Measurements from ENCODE around the gene EXOC3L4. TPM values are rescaled to one million over a fixed set of nuclear protein-coding genes. Genes with fewer than 3 reads are reported as not detected.

EXOC3L4 gene
- total RNA-seq, 1 donor from 2014 or later = not detected

DNA sequence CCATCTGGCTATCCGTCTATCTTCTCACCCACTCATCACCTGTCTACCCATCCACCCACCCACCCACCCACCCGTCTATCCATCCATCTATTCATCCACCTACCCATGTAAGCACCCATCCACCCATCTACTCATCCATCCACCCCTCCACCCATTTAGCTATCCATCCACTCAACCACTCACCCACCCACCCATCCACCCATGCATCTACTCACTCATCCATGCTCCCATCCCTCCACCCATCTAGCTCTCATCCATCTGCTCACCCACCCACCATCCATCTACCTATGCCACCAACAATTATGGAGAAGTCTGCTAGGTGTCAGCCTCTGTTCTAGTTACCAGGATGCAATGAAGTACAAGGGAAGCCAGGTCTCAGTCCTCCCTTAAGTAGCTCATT lies 39.9 kb downstream of the EXOC3L4 start:
- Mint-ChIP-seq H3K36me3 (ENCODE audit: low read depth) (no peaks in the 10 kb centered on the region), H3K9me3 (no peaks in the 10 kb centered on the region), H3K4me3 (no peak overlapping the region), H3K27me3 (ENCODE audit: insufficient read depth) (peaks cover 1% of the 10 kb centered on the region), H3K4me1 (ENCODE audit: low read depth) (no peaks in the 10 kb centered on the region), H3K27ac (no peak overlapping the region)
- DNase-seq (ENCODE audit: low spot score) = no peak
- intact Hi-C loops (cut with micrococcal nuclease) = no loop called here

DNA sequence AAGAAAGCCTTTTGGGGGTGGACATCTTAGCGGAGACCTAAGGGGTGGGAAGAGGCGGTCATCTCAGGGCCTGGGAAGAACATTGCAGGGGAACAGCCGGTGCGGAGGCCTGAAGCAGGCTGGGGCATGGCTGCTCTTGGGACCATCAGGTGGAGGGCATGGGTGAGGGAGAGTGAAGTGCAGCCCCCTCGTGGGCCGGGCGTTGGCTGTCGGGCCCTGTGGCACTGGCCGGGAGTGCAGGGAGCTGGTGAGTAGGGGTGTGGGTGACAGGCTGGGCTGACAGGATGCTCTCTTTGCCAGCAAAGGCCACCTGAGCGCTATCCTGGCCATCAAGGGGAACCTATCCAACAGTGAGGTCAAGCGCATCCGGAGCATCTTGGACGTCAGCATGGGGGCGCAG lies 40.4 kb downstream of the EXOC3L4 start:
- no peaks in the 10 kb centered on the region for H3K36me3 Mint-ChIP-seq (ENCODE audit: low read depth)
- intact Hi-C loops (cut with micrococcal nuclease) = no loop called here
- DNase-seq (ENCODE audit: low spot score) = no peak
- H3K4me1 Mint-ChIP-seq (ENCODE audit: low read depth) = no peaks in the 10 kb centered on the region
- H3K4me3 Mint-ChIP-seq = no peak overlapping the region
- H3K27ac Mint-ChIP-seq = no peak overlapping the region
- H3K9me3 Mint-ChIP-seq = no peaks in the 10 kb centered on the region
- peaks cover 1% of the 10 kb centered on the region for H3K27me3 Mint-ChIP-seq (ENCODE audit: insufficient read depth)

DNA sequence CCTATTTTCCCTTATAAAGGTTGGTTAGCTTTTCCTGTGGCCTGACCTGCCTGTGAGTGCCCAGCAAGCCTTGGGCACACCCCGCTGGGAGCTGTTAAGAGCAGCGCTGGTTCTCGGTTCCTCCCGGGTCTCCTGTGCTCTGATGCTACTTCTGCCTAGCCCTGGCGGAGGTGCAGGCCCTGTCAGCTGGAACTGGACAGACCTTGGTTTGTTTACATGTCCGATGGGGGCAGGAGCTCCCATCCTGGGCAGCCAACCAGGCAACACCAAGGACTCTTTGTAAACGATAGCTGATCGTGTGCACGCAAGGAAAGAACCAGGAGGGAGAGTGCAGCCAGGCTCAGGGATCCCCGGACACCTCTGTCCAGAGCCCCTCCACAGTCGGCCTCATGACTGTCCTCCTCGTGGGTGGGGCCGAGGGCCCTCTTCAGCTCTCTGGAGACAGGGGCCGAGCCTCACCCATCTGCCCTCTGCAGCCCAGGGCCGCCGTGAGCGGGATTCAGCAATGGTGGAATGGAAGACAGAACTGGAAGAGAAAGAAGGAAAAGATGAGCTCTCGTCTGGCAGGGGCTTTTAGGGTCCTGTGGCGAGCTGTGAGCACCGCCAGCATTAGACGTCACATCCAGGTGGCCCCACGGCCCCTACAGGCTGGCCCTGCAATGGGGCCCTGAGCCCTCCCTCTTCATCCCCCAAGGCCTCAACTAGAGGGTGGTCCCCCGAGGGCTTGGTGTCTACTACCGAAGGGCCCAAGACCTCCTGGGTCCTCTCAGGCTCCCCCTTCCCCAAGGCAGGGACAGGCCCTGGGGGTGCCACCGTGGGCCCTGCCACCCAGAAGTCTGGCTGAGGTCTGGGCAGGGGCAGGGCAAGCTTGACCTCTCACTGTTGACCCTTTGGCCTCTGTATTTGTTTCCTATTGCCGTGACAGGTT lies 41.1 kb downstream of the EXOC3L4 start:
- no peak overlapping the region for H3K4me3 Mint-ChIP-seq
- H3K27ac Mint-ChIP-seq = no peak overlapping the region
- H3K4me1 Mint-ChIP-seq (ENCODE audit: low read depth) = peaks cover 3% of the 10 kb centered on the region
- no peaks in the 10 kb centered on the region for H3K9me3 Mint-ChIP-seq
- H3K36me3 Mint-ChIP-seq (ENCODE audit: low read depth) = no peaks in the 10 kb centered on the region
- intact Hi-C loops (cut with micrococcal nuclease) = no loop called here
- H3K27me3 Mint-ChIP-seq (ENCODE audit: insufficient read depth) = peaks cover 1% of the 10 kb centered on the region
- no peak for DNase-seq (ENCODE audit: low spot score)

DNA sequence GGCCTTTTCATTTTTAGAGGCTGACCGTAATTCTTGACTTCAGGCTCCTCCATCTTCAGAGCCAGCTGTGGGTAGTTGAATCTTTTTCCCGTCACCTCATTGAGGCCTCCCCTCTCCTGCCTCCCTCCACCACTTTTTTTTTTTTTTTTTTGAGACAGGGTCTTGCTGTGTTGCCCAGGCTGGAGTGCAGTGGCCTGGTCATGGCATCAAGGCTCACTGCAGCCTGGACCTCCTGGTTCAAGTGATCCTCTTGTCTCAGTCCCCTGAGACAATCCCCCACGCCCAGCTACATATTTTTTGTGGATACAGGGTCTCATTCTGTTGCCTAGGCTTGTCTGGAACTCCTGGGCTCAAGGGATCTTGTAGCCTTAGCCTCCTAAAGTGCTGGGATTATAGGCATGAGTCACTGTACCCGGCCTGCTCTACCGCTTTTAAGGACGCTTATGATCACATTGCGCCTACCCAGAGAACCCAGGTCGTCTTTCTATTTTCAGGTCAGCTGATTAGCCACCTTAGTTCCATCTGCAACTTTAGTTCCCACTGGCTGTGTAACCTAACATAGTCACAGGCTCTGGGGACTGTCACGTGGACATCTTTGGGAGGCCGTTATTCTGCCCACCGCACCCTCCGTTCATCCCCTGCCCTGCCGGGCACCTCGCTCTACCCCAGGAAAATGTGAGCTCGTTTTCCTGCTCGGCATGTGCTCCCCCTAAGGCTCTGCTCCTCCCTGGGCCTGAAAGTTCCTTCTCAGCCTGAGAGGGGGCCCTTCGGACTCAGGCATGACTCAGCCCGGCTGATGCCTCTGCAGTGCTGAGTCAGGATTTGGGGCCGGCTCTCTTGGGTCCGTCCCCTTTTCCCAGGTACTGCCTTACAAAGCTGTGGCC lies 42.1 kb downstream of the EXOC3L4 start:
- no peak overlapping the region for H3K27ac Mint-ChIP-seq
- H3K9me3 Mint-ChIP-seq = no peaks in the 10 kb centered on the region
- no peaks in the 10 kb centered on the region for H3K36me3 Mint-ChIP-seq (ENCODE audit: low read depth)
- peaks cover 6% of the 10 kb centered on the region for H3K27me3 Mint-ChIP-seq (ENCODE audit: insufficient read depth)
- H3K4me3 Mint-ChIP-seq = no peak overlapping the region
- peaks cover 4% of the 10 kb centered on the region for H3K4me1 Mint-ChIP-seq (ENCODE audit: low read depth)
- intact Hi-C loops (cut with micrococcal nuclease) = no loop called here
- no peak for DNase-seq (ENCODE audit: low spot score)

DNA sequence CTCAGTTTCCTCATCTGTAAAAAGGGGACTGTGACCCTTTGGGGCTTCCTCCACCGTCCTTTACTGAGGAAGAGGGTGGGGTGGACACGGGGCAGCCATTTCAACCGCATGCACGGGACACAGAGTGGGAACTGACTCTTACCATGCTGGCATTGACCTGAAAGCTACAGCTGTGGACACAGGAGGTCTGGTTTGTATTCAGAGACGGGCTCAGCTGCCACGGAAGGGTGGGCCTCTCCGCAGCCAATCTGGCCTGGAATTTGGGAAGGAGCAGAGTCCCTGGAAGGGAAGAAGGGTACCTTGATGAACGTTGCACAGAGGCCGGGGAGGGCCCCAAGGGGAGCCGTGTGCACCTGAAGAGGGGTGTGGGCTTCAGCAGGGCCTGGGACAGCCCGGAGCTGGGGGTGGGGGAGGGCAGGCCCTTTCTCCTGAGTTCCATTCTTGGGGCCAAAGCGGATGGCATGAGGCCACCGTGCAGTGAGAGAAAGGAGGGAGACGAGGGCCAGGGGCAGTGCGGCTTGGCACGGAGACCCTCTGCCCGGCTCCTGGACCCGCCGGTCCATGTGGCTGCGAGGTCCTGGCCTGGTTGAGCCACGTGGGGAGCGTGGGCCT lies 43.3 kb downstream of the EXOC3L4 start:
- intact Hi-C loops (cut with micrococcal nuclease) = no loop called here
- no peaks in the 10 kb centered on the region for H3K36me3 Mint-ChIP-seq (ENCODE audit: low read depth)
- no peak overlapping the region for H3K27ac Mint-ChIP-seq
- no peak for DNase-seq (ENCODE audit: low spot score)
- no peaks in the 10 kb centered on the region for H3K9me3 Mint-ChIP-seq
- peaks cover 9% of the 10 kb centered on the region for H3K27me3 Mint-ChIP-seq (ENCODE audit: insufficient read depth)
- peaks cover 4% of the 10 kb centered on the region for H3K4me1 Mint-ChIP-seq (ENCODE audit: low read depth)
- no peak overlapping the region for H3K4me3 Mint-ChIP-seq

DNA sequence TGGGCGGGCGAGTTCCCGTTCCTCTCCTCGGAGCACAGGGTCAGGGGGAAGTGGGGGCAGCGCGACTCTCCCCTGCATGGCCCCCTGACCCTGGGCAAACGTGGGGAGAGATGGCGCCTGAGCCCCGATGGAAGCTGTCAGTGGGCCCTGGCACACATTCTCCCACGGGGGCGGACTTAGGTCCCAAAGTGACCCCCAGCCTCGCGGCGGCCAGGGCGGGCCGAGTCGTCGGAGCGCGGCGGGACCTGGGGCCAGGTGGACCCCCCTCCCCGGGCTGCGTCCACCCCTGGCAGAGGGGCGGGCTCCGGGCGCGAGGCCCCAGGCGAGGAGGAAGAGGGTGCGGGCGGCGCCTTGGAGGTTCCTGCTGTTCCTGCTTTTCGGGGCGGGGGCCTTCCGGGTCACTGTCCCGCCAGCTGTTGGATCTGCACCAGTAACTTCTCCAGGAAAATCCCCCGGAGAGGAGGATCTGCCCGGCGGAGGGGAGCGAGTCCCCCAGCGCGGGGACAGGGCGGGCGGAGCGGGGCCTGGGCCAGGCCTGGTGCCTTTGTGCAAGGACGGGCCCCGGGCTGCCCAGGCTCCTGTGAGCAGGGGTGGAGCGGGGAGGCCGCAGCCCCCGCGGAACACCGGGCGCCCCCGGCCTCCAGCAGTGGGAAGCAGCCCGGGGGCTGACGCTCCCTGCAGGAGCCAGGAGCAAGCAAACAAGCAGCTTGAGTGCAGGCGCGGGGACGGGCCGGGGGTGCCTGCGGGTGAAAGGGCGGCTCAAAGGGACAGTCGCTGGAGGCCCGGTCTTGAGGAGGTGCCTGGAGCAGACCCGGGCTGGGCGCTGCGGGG lies 44.0 kb downstream of the EXOC3L4 start:
- no peak for DNase-seq (ENCODE audit: low spot score)
- Mint-ChIP-seq H3K9me3 (no peaks in the 10 kb centered on the region), H3K4me3 (no peak overlapping the region), H3K4me1 (ENCODE audit: low read depth) (peaks cover 4% of the 10 kb centered on the region), H3K36me3 (ENCODE audit: low read depth) (no peaks in the 10 kb centered on the region), H3K27ac (no peak overlapping the region), H3K27me3 (ENCODE audit: insufficient read depth) (peaks cover 9% of the 10 kb centered on the region)
- intact Hi-C loops (cut with micrococcal nuclease) = no loop called here

DNA sequence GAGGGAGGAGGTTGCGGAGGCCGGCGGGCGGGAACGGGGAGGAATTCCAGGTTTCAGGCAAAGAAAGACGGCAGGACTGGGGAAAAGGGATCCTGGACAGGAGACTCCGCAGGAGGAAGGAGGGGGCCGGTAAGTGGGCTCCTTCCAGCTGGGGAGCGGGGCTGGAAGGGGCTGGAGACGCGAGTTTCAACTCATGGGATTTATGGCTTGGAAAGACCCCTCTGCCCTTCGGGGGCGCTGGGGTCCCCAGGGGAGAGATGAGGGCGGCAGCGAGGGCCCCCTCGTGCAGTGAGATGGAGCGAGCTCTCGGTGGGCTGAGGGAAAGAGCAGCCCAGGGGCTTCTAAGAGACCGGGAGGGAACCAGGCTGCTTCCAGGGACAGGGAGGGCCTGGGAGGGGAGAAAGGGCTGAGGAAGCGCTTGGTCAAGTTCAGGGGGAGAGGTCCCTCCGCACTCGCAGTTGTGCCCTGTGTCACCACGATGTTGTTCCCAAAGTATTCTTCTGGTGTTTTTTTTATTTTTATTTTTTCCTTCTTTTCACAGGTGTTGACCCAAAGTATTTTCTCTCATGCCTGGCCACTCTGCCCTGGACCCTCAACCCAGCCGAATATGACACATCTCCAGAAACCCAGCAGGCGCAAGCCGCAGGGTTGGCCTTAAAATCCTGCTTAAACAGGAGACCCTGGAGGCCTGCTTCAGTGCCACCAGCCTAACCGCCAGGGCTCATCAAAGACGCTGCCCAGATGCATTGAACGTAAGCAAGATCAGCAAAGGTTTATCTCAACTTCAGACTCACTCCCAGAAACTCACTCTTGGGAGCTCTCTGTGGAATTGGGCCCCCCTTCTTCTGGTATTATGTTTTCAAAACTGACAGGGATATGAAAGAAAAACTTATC lies 44.9 kb downstream of the EXOC3L4 start:
- no peaks in the 10 kb centered on the region for H3K9me3 Mint-ChIP-seq
- DNase-seq (ENCODE audit: low spot score) = no peak
- intact Hi-C loops (cut with micrococcal nuclease) = loop anchor here (2.0 kb wide), 1 partner anchor 35 kb away; no protein-coding TSS in a partner anchor
- peaks cover 4% of the 10 kb centered on the region for H3K4me1 Mint-ChIP-seq (ENCODE audit: low read depth)
- peaks cover 9% of the 10 kb centered on the region for H3K27me3 Mint-ChIP-seq (ENCODE audit: insufficient read depth)
- no peak overlapping the region for H3K4me3 Mint-ChIP-seq
- peak overlapping the region; percentile 55 for H3K27ac Mint-ChIP-seq
- H3K36me3 Mint-ChIP-seq (ENCODE audit: low read depth) = no peaks in the 10 kb centered on the region

DNA sequence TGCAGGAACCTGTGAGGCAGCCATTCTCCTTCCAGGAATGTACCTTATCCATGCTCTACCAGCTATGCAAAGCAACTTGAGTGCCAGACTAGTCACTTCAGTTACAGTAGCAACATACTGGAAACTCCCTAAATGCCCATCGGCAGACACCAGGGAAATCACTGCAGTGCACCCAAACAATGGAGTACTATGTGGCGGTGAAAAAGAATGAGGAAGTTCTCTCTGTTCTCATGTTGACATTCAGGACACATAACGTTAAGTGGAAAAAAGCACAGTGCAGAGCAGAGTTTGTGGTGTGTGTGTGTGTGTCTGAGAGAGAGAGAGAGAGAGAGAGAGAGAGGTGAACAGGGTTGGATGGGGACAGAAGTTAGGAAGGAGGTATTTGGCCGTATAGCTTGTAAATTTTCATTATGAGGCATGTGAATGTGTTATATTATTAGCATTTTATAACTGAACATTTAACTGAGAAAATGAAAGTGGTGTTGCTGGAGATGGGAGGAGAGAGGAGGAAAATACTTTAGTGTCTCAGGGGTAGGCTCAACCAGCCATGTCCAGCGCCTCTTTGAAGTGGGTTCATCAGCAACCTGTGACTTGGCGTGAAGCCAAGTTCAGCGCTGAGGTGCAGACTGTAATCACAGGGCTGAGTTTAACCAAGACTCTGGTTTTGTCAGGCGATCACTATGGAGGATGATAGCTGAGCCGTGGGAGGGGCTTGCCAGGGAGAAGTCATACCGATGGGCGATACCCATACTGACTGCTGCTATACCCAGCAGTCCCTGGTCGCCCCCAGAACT lies 46.0 kb downstream of the EXOC3L4 start:
- H3K4me1 Mint-ChIP-seq (ENCODE audit: low read depth) = peaks cover 4% of the 10 kb centered on the region
- DNase-seq (ENCODE audit: low spot score) = no peak
- H3K36me3 Mint-ChIP-seq (ENCODE audit: low read depth) = no peaks in the 10 kb centered on the region
- intact Hi-C loops (cut with micrococcal nuclease) = loop anchor here (2.0 kb wide), 1 partner anchor 36 kb away; no protein-coding TSS in a partner anchor
- H3K27me3 Mint-ChIP-seq (ENCODE audit: insufficient read depth) = peaks cover 9% of the 10 kb centered on the region
- no peak overlapping the region for H3K27ac Mint-ChIP-seq
- H3K4me3 Mint-ChIP-seq = no peak overlapping the region
- H3K9me3 Mint-ChIP-seq = no peaks in the 10 kb centered on the region

DNA sequence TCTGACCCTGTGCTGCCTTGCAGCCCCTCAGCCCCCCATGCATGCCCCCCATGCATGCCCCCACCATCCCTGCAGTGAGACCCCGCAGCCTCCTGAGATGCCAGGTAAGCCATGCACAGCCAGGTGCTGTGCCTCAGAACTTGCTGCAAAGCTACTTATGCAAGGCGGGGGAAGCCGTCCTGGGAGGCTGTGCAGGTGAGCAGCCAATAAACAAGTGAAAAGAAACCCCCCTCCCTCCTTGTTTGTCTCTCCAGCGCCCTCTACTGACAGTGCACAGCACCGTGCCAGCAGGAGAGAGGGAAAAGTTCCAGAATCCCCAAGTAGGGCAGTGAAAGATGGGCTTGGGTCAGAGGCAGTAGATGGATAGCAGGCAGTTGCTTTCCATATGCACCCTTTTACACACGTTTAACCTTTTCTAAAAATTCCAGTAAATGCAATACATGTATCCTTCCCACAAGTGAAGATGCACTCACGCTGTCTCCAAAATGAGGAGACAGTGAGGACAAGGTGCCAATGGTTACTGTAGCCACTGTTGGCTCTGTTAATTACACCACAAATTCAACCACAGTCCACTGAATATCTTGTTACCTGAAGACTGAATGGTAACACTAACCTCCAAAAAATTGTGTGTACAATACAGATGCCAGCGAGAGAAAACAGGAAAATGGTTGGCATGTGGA lies 46.7 kb downstream of the EXOC3L4 start:
- DNase-seq (ENCODE audit: low spot score) = no peak
- no peak overlapping the region for H3K4me3 Mint-ChIP-seq
- intact Hi-C loops (cut with micrococcal nuclease) = loop anchor here (2.0 kb wide), 1 partner anchor 36 kb away; no protein-coding TSS in a partner anchor
- no peaks in the 10 kb centered on the region for H3K9me3 Mint-ChIP-seq
- H3K36me3 Mint-ChIP-seq (ENCODE audit: low read depth) = no peaks in the 10 kb centered on the region
- peaks cover 9% of the 10 kb centered on the region for H3K27me3 Mint-ChIP-seq (ENCODE audit: insufficient read depth)
- H3K27ac Mint-ChIP-seq = no peak overlapping the region
- H3K4me1 Mint-ChIP-seq (ENCODE audit: low read depth) = peaks cover 4% of the 10 kb centered on the region

DNA sequence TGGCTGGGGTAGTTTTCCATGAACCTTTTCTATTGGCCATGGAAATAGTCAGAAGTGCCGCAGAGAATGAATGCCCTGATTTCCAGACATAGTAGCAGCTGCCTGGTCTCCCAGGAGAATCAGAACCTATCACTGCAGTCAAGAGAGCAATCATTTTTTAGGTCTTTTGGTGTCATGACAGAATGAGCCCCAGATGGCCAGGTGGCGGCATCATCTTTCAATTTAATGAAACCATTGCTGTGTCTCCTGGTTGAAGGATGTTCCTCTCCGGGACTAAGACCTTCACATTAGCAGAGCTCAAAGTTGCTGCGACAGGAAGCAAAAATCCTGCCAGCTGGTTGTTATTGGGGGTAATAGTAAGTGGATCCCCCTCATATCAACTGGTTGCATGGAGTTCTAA lies 47.5 kb downstream of the EXOC3L4 start:
- H3K4me3 Mint-ChIP-seq = no peak overlapping the region
- H3K27ac Mint-ChIP-seq = no peak overlapping the region
- H3K27me3 Mint-ChIP-seq (ENCODE audit: insufficient read depth) = peaks cover 7% of the 10 kb centered on the region
- intact Hi-C loops (cut with micrococcal nuclease) = no loop called here
- H3K36me3 Mint-ChIP-seq (ENCODE audit: low read depth) = no peaks in the 10 kb centered on the region
- no peak for DNase-seq (ENCODE audit: low spot score)
- H3K4me1 Mint-ChIP-seq (ENCODE audit: low read depth) = peaks cover 4% of the 10 kb centered on the region
- H3K9me3 Mint-ChIP-seq = no peaks in the 10 kb centered on the region

All from activated T-helper 1 cell treated with anti-CD3 and anti-CD28 coated beads, Interleukin-12 subunit alpha, Interleukin-12 subunit beta, Interleukin-2, Interleukin-4 antibody, amounts not matched to agents 30 ng/mL and 10 ng/mL and 1 ng/mL, durations not matched to agents 14 hours and 24 hours and 36 hours (primary cell).